Neural cell (in vitro differentiated cells): Measurements from ENCODE around the gene UBL3. TPM values are rescaled to one million over a fixed set of nuclear protein-coding genes. Genes with fewer than 3 reads are reported as not detected.

Experiments used
- H2AFZ ChIP-seq: fragments of 200-600, 300-800 bp; sonication (generic), shearing (Covaris generic); 2 replicates; pipeline ENCODE4 v1.6.0; 2014; ENCODE audit warnings: low read depth, mild to moderate bottlenecking, antibody characterized with exemption, low read length, moderate library complexity
- H3F3A ChIP-seq: fragments of 200-600 bp; shearing (Covaris generic); 2 replicates; pipeline ENCODE4 v1.6.1; 2016; ENCODE audit warnings: mild to moderate bottlenecking, moderate library complexity, mixed read lengths, antibody characterized with exemption, low read length; ENCODE audit not compliant: insufficient read depth, poor library complexity, severe bottlenecking
- H3K27ac ChIP-seq: fragments of 200-600, 300-800 bp; sonication (generic), shearing (Covaris generic); 2 replicates; pipeline ENCODE4 v1.5.1; 2014; ENCODE audit warnings: mild to moderate bottlenecking, low read length, moderate library complexity
- H3K27me3 ChIP-seq: fragments of 300-800, 200-600 bp; sonication (generic), shearing (Covaris generic); 2 replicates; pipeline ENCODE4 v1.6.0; 2014; ENCODE audit warnings: mild to moderate bottlenecking, low read depth, low read length, moderate library complexity; ENCODE audit not compliant: insufficient read depth
- H3K36me3 ChIP-seq: fragments of 300-800, 200-600 bp; sonication (generic), shearing (Covaris generic); 2 replicates; pipeline ENCODE4 v1.5.1; 2014; ENCODE audit warnings: mild to moderate bottlenecking, antibody characterized with exemption, low read length, moderate library complexity; ENCODE audit not compliant: insufficient read depth
- H3K4me2 ChIP-seq: fragments of 300-800, 200-600 bp; sonication (generic), shearing (Covaris generic); 2 replicates; pipeline ENCODE4 v1.6.0; 2014; ENCODE audit warnings: mild to moderate bottlenecking, low read length
- H3K4me3 ChIP-seq: fragments of 300-800, 200-600 bp; sonication (generic), shearing (Covaris generic); 2 replicates; pipeline ENCODE4 v1.5.1; 2014; ENCODE audit warnings: mild to moderate bottlenecking, low read length, moderate library complexity
- H3K79me2 ChIP-seq: fragments of 200-600 bp; shearing (Covaris generic); replicated peaks from 2 replicates; pipeline ENCODE4 v1.6.0; 2014; ENCODE audit warnings: mild to moderate bottlenecking, low read length, moderate library complexity; ENCODE audit not compliant: insufficient read depth
- H3K9ac ChIP-seq: fragments of 300-800, 200-600 bp; sonication (generic), shearing (Covaris generic); 2 replicates; pipeline ENCODE4 v1.6.1; 2016; ENCODE audit warnings: mild to moderate bottlenecking, low read length, mixed read lengths
- H3K9me2 ChIP-seq: fragments of 200-600 bp; shearing (Covaris generic); 2 replicates; pipeline ENCODE4 v1.6.1; 2016; ENCODE audit warnings: mild to moderate bottlenecking, low read length, mixed read lengths; ENCODE audit not compliant: insufficient read depth
- H3K9me3 ChIP-seq: fragments of 200-600, 300-800 bp; sonication (generic), shearing (Covaris generic); 2 replicates; pipeline ENCODE4 v1.6.1; 2016; ENCODE audit warnings: mild to moderate bottlenecking, mixed run types, low read length, moderate library complexity, mixed read lengths
- H4K20me1 ChIP-seq: fragments of 200-600 bp; shearing (Covaris generic); 2 replicates; pipeline ENCODE4 v1.6.1; 2016; ENCODE audit warnings: mild to moderate bottlenecking, mixed run types; ENCODE audit not compliant: insufficient read depth
- CTCF ChIP-seq: fragments of 450-650 bp; IDR thresholded peaks from 2 replicates; pipeline ENCODE4 v1.5.1; 2014; ENCODE audit warnings: antibody characterized with exemption, mild to moderate bottlenecking, moderate library complexity; ENCODE audit not compliant: poor library complexity, severe bottlenecking
- EP300 ChIP-seq: fragments of 450-650 bp; conservative IDR thresholded peaks from 2 replicates; pipeline ENCODE4 v1.6.1; 2014; ENCODE audit warnings: antibody characterized with exemption, mild to moderate bottlenecking, moderate library complexity; ENCODE audit not compliant: poor library complexity, severe bottlenecking
- EZH2 ChIP-seq: fragments of 200-600, 300-800 bp; shearing (Covaris generic), sonication (generic); IDR thresholded peaks from 2 replicates; pipeline ENCODE4 v1.6.1; 2014; ENCODE audit warnings: antibody characterized with exemption, low read length, borderline replicate concordance, mild to moderate bottlenecking; ENCODE audit not compliant: insufficient read depth, poor library complexity, severe bottlenecking
- MXI1 ChIP-seq: fragments of 450-650 bp; conservative IDR thresholded peaks from 2 replicates; pipeline ENCODE4 v1.6.1; 2014; ENCODE audit warnings: antibody characterized with exemption, mild to moderate bottlenecking; ENCODE audit not compliant: poor library complexity, severe bottlenecking
- POLR2AphosphoS5 ChIP-seq: IDR thresholded peaks from 2 replicates; pipeline ENCODE4 v1.6.1; 2012
- RAD21 ChIP-seq: fragments of 450-650 bp; conservative IDR thresholded peaks from 2 replicates; pipeline ENCODE4 v1.6.1; 2014; ENCODE audit warnings: antibody characterized with exemption, mild to moderate bottlenecking, moderate library complexity
- REST ChIP-seq: IDR thresholded peaks from 2 replicates; pipeline ENCODE4 v1.6.1; 2012; ENCODE audit warnings: borderline replicate concordance
- SMC3 ChIP-seq: fragments of 450-650 bp; conservative IDR thresholded peaks from 2 replicates; pipeline ENCODE4 v1.6.1; 2014; ENCODE audit warnings: antibody characterized with exemption, mild to moderate bottlenecking, moderate library complexity; ENCODE audit not compliant: poor library complexity
- TAF1 ChIP-seq: IDR thresholded peaks from 2 replicates; pipeline ENCODE4 v1.6.1; 2012; ENCODE audit warnings: low read depth
- polyA plus RNA-seq: library from polyadenylated mRNA; depleted of rRNA; stranded (reverse); fragments of >200 nt; gene quantifications from 2 replicates; pipeline ENCODE4 v1.2.3, GENCODE V29; 2014

UBL3 gene
- polyA plus RNA-seq, 1 donor from 2014 or later: 35.8 TPM

- TF ChIP-seq TAF1 (no peak), CTCF (no peak), SMC3 (no peak), POLR2AphosphoS5 (no peak), MXI1 (no peak), RAD21 (no peak), REST (no peak), EZH2 (no peak), EP300 (no peak)
- H4K20me1 ChIP-seq: no peaks in the 10 kb centered on the region
- H3K27me3 ChIP-seq: no peaks in the 10 kb centered on the region
- H3K9me2 ChIP-seq: no peaks in the 10 kb centered on the region
- H3K4me2 ChIP-seq: no peak overlapping the region
- H2AFZ ChIP-seq: no peak overlapping the region
- H3K27ac ChIP-seq: no peak overlapping the region
- no peaks in the 10 kb centered on the region for H3K9me3 ChIP-seq
- no peak overlapping the region for H3K9ac ChIP-seq
- H3F3A ChIP-seq: no peaks in the 10 kb centered on the region
- no peak overlapping the region for H3K4me3 ChIP-seq
- no peaks in the 10 kb centered on the region for H3K36me3 ChIP-seq
- no peaks in the 10 kb centered on the region for H3K79me2 ChIP-seq
These were observed 37.3 kb upstream of the UBL3 start for GRCh38 chr13:29887686-29888085.

GRCh38 chr13:29887030-29887557, 36.7 kb upstream of the UBL3 start:
- H3K36me3 ChIP-seq: no peaks in the 10 kb centered on the region
- no peak overlapping the region for H3K9ac ChIP-seq
- H4K20me1 ChIP-seq: no peaks in the 10 kb centered on the region
- H3K27ac ChIP-seq: no peak overlapping the region
- H3K9me2 ChIP-seq: no peaks in the 10 kb centered on the region
- no peak overlapping the region for H2AFZ ChIP-seq
- no peak overlapping the region for H3K4me3 ChIP-seq
- H3K27me3 ChIP-seq: no peaks in the 10 kb centered on the region
- H3K79me2 ChIP-seq: no peaks in the 10 kb centered on the region
- H3K4me2 ChIP-seq: no peak overlapping the region
- H3K9me3 ChIP-seq: no peaks in the 10 kb centered on the region
- no peak for TF ChIP-seq TAF1
- TF ChIP-seq RAD21: no peak
- no peak for TF ChIP-seq EZH2
- no peak for TF ChIP-seq SMC3
- TF ChIP-seq CTCF: no peak
- TF ChIP-seq EP300: no peak
- TF ChIP-seq REST: no peak
- no peak for TF ChIP-seq MXI1
- TF ChIP-seq POLR2AphosphoS5: no peak
- H3F3A ChIP-seq: no peaks in the 10 kb centered on the region
